GM12878 (cell line): Measurements from ENCODE around the gene IMMP2L. TPM values are rescaled to one million over a fixed set of nuclear protein-coding genes. Genes with fewer than 3 reads are reported as not detected.

ENCODE experiments used
- ATAC-seq: fragments of 200-7000 bp; cut with Tn5 transposase; 3 replicates; pipeline ENCODE4 v1.9.1; 2020; ENCODE audit warnings: mild to moderate bottlenecking, moderate library complexity
- BruUV-seq: library from RNA; stranded (reverse); fragments of 400-500 nt; replicated peaks from 2 replicates; lab custom pipeline; 2021; lab: Mats Ljungman, UMichigan
- CTCF ChIA-PET: fragments of 300-600 bp; sonication (Branson Sonifier 250); formaldehyde crosslinking; extraction: SDS; loops from one replicate; lab custom pipeline; 2021; ENCODE audit warnings: inconsistent platforms; lab: Yijun Ruan, JAX
- POLR2A ChIA-PET: fragments of 350-600 bp; formaldehyde crosslinking; extraction: SDS; loops from one replicate; lab custom pipeline; 2021; ENCODE audit warnings: inconsistent platforms; lab: Charles Lee
- RAD21 ChIA-PET: fragments of 300-600 bp; sonication (Branson Sonifier 250); formaldehyde crosslinking; loops from one replicate; lab custom pipeline; 2023; ENCODE audit warnings: antibody characterized with exemption; ENCODE audit not compliant: unreplicated experiment; lab: Charles Lee
- SMC1A ChIA-PET: fragments of 300-600 bp; sonication (Branson Sonifier 250); formaldehyde crosslinking; loops from one replicate; lab custom pipeline; 2023; ENCODE audit not compliant: unreplicated experiment, uncharacterized antibody; lab: Charles Lee
- DNase-seq: peaks from one replicate; pipeline ENCODE4 v3.0.0-alpha.2; 2011; ENCODE audit warnings: low read depth, low spot score
- FAIRE-seq: peaks from 3 replicates; lab custom pipeline; 2011; peaks lifted over from hg19 to GRCh38; lab: Jason Lieb, UNC
- H2AFZ ChIP-seq: 2 replicates; pipeline ENCODE4 v1.6.0; 2011; ENCODE audit warnings: low read depth, low read length, control low read depth; ENCODE audit not compliant: control insufficient read depth
- H3K27ac ChIP-seq: 2 replicates; pipeline ENCODE4 v1.5.1; 2011; ENCODE audit warnings: control low read depth; ENCODE audit not compliant: control insufficient read depth, insufficient read depth
- H3K27me3 ChIP-seq, 2 experiments: replicated peaks in 1 of 2; 2 replicates each; pipeline versions ENCODE4 v1.6.0 to v1.6.1; 2011; ENCODE audit warnings: low read length in 1 of 2; ENCODE audit not compliant: control insufficient read depth in 2 of 2, insufficient read depth in 2 of 2
- H3K36me3 ChIP-seq, 2 experiments: 2 replicates each; pipeline ENCODE4 v1.5.1; 2011; ENCODE audit warnings: low read length in 1 of 2; ENCODE audit not compliant: control insufficient read depth in 2 of 2, insufficient read depth in 2 of 2
- H3K4me1 ChIP-seq: 2 replicates; pipeline ENCODE4 v1.6.1; 2011; ENCODE audit warnings: mild to moderate bottlenecking, low read length, moderate library complexity, mixed read lengths; ENCODE audit not compliant: control insufficient read depth, insufficient read depth
- H3K4me2 ChIP-seq: 2 replicates; pipeline ENCODE4 v1.6.0; 2011; ENCODE audit warnings: control low read depth; ENCODE audit not compliant: control insufficient read depth, insufficient read depth
- H3K4me3 ChIP-seq: fragments of 200-600 bp; sonication (generic); 2 replicates; pipeline ENCODE4 v1.5.1; 2016
- H3K79me2 ChIP-seq: 2 replicates; pipeline ENCODE4 v1.6.0; 2011; ENCODE audit warnings: low read length; ENCODE audit not compliant: control insufficient read depth, insufficient read depth
- H3K9ac ChIP-seq: 2 replicates; pipeline ENCODE4 v1.8.0; 2011; ENCODE audit warnings: low read length, control low read depth, mixed read lengths; ENCODE audit not compliant: control insufficient read depth, insufficient read depth
- H3K9me3 ChIP-seq: replicated peaks from 3 replicates; pipeline ENCODE4 v1.5.1; 2011; ENCODE audit warnings: mild to moderate bottlenecking, low read length; ENCODE audit not compliant: control insufficient read depth, insufficient read depth
- H4K20me1 ChIP-seq: 2 replicates; pipeline ENCODE4 v1.6.0; 2011; ENCODE audit not compliant: control insufficient read depth, insufficient read depth
- BRCA1 ChIP-seq: IDR thresholded peaks from 2 replicates; pipeline ENCODE4 v1.6.1; 2011; ENCODE audit warnings: low read depth, low read length, improper control_type of control experiment
- EZH2 ChIP-seq: IDR thresholded peaks from 2 replicates; pipeline ENCODE4 v1.6.1; 2012; ENCODE audit warnings: low read depth, mild to moderate bottlenecking, control low read depth, inconsistent platforms, low read length, borderline replicate concordance; ENCODE audit not compliant: control insufficient read depth
- FOXK2 ChIP-seq: fragments of 450-650 bp; IDR thresholded peaks from 2 replicates; pipeline ENCODE4 v1.6.1; 2017; ENCODE audit warnings: mild to moderate bottlenecking, moderate library complexity
- KLF5 ChIP-seq: fragments of 450-650 bp; IDR thresholded peaks from 2 replicates; pipeline ENCODE4 v1.6.1; 2014; ENCODE audit warnings: mild to moderate bottlenecking; ENCODE audit not compliant: partially characterized antibody
- NFXL1 ChIP-seq: fragments of 450-650 bp; IDR thresholded peaks from 2 replicates; pipeline ENCODE4 v1.6.1; 2017; ENCODE audit warnings: antibody characterized with exemption, mild to moderate bottlenecking, borderline replicate concordance
- NR2F1 ChIP-seq: fragments of 450-650 bp; conservative IDR thresholded peaks from 2 replicates; pipeline ENCODE4 v1.6.1; 2017; ENCODE audit warnings: mild to moderate bottlenecking
- SMAD5 ChIP-seq: IDR thresholded peaks from 2 replicates; pipeline ENCODE4 v1.6.1; 2016; ENCODE audit warnings: antibody characterized with exemption, low read depth
- TARDBP ChIP-seq: IDR thresholded peaks from 2 replicates; pipeline ENCODE4 v1.6.1; 2016; ENCODE audit warnings: borderline replicate concordance
- TCF3 ChIP-seq: IDR thresholded peaks from 2 replicates; pipeline ENCODE4 v1.6.1; 2012; ENCODE audit warnings: low read depth, mild to moderate bottlenecking, low read length, borderline replicate concordance; ENCODE audit not compliant: insufficient read depth
- WGBS: methylation state at CpG from one replicate; pipeline ENCODE4 v1.1.6; 2016; ENCODE audit warnings: low lambda C conversion rate; ENCODE audit not compliant: insufficient replicate concordance, insufficient coverage; ENCODE audit errors: missing lambda C conversion rate; 5-methylcytosine and 5-hydroxymethylcytosine counted together
- in situ Hi-C: fragments of 300-500 bp; cut with MboI; formaldehyde crosslinking; loops from 9 replicates; pipeline ENCODE4 v1.14.3; 2018; ENCODE audit warnings: mixed read lengths
- intact Hi-C: fragments of 100-400 bp; cut with micrococcal nuclease; formaldehyde crosslinking; loops from one replicate; pipeline ENCODE4 v1.14.2; 2022; ENCODE audit not compliant: unreplicated experiment
- polyA plus RNA-seq, 11 experiments: library from polyadenylated mRNA; depleted of rRNA in 4 of 11; unstranded in 6 of 11; stranded (reverse) in 5 of 11; fragments of >200 nt; fragmentation: Nextera tagmentation in 4 of 11; fragmentation: Illumina TruSeq in 1 of 11; extraction: Ambion mirVana in 4 of 11; extraction: Trizol in 1 of 11; gene quantifications; 1 replicate in 1 of 11; 2 replicates in 10 of 11; pipeline versions ENCODE4 v1.2.1 to v1.2.3, GENCODE V29; 2011 to 2016; ENCODE audit warnings: inconsistent platforms in 2 of 11, missing spikeins in 2 of 11, low read depth in 1 of 11
- total RNA-seq, 4 experiments: library from RNA; depleted of rRNA in 3 of 4; stranded (reverse); fragments of >200 nt in 3 of 4; fragmentation: Illumina TruSeq in 1 of 4; extraction: Trizol in 1 of 4; gene quantifications; 2 replicates each; pipeline versions ENCODE4 v1.2.1 to v1.2.3, GENCODE V29; 2013 to 2021
- TF ChIP-seq, protein P1 (sequence below): fragments of 450-650 bp; IDR thresholded peaks from 2 replicates; pipeline ENCODE4 v1.6.1; 2017; ENCODE audit warnings: mild to moderate bottlenecking
- TF ChIP-seq, protein P2 (sequence below): fragments of 450-650 bp; IDR thresholded peaks from 2 replicates; pipeline ENCODE4 v1.6.1; 2016; ENCODE audit warnings: mild to moderate bottlenecking
- TF ChIP-seq, protein P3 (sequence below): fragments of 450-650 bp; IDR thresholded peaks from 2 replicates; pipeline ENCODE4 v1.6.1; 2017; ENCODE audit warnings: low read depth, mild to moderate bottlenecking, moderate library complexity
- TF ChIP-seq, protein P4 (sequence below): fragments of 450-650 bp; formaldehyde crosslinking; IDR thresholded peaks from 2 replicates; pipeline ENCODE4 v1.4.0; 2022; ENCODE audit warnings: mild to moderate bottlenecking, moderate library complexity
- TF ChIP-seq, protein P5 (sequence below): IDR thresholded peaks from 2 replicates; pipeline ENCODE4 v1.6.1; 2012; ENCODE audit warnings: low read length, inconsistent platforms

The IMMP2L gene
- total and polyA plus RNA-seq, 10 of the 15 experiments (the other 5 are each of a cell fraction or from before 2014, with no cell fraction given) = 12.6 to 46.3 (median 19.6) TPM

DNA sequence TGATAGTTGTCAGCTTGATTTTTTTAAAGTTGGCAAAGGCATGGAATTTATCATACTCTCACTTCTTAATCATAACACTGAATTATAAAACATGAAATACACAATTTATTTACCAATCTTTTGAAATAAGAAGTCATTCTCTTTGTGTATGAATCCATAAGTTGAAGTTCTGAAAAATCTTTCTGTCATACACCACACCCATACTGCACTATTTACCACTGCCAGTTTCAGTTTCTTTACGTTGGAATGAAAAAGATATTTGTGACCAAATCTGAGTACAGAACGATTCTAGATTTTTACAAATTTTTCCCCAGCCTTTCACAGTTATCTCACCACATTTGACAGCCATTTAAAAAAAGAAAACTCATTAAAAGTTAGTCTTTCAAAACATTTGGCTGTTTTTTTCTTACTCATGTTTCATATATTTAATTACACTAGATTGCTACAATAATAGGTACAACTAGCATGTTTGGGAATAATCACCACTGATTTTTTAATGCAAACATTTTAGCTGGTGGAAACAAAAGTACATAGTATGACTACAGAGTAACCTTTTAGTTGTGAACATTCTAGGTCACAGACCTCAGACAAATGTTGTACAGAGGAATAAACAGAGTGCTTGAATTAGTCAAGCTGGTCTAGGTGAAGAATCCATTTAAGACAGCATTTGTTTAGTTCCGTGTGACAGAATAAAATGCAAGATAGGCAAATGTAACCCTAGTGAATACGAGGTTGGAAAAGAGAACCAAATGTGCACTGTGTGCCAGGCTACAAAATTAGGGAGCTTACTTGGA lies 656.3 kb downstream of the IMMP2L start:
- ChIA-PET POLR2A (no interaction called here), SMC1A (no interaction called here), CTCF (no interaction called here), RAD21 (no interaction called here)
- Histone ChIP-seq H3K27me3 (no peaks in the 10 kb centered on the region), H3K27ac (no peak overlapping the region), H4K20me1 (no peaks in the 10 kb centered on the region), H3K4me1 (no peaks in the 10 kb centered on the region), H3K9me3 (no peaks in the 10 kb centered on the region), H3K4me3 (no peak overlapping the region), H3K79me2 (no peaks in the 10 kb centered on the region), H2AFZ (no peak overlapping the region), H3K4me2 (no peak overlapping the region), H3K36me3 (no peaks in the 10 kb centered on the region), H3K9ac (no peak overlapping the region)
- FAIRE-seq = no peak
- DNase-seq = no peak
- no TSS peak for BruUV-seq
- in situ Hi-C loops (no loop called here), intact Hi-C loops (no loop called here)
- ATAC-seq = 0 out of 3 replicates have a peak, but pooled peaks have one; percentile 33
- 19% methylated on average over 4 of the region's 4 CpGs for WGBS
- TF ChIP-seq, protein P1, sequence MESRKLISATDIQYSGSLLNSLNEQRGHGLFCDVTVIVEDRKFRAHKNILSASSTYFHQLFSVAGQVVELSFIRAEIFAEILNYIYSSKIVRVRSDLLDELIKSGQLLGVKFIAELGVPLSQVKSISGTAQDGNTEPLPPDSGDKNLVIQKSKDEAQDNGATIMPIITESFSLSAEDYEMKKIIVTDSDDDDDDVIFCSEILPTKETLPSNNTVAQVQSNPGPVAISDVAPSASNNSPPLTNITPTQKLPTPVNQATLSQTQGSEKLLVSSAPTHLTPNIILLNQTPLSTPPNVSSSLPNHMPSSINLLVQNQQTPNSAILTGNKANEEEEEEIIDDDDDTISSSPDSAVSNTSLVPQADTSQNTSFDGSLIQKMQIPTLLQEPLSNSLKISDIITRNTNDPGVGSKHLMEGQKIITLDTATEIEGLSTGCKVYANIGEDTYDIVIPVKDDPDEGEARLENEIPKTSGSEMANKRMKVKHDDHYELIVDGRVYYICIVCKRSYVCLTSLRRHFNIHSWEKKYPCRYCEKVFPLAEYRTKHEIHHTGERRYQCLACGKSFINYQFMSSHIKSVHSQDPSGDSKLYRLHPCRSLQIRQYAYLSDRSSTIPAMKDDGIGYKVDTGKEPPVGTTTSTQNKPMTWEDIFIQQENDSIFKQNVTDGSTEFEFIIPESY = no peak
- TF ChIP-seq TCF3 (no peak), FOXK2 (no peak), TARDBP (no peak), NR2F1 (no peak), EZH2 (no peak), SMAD5 (no peak), KLF5 (no peak), BRCA1 (no peak), NFXL1 (no peak)
- TF ChIP-seq, protein P2, sequence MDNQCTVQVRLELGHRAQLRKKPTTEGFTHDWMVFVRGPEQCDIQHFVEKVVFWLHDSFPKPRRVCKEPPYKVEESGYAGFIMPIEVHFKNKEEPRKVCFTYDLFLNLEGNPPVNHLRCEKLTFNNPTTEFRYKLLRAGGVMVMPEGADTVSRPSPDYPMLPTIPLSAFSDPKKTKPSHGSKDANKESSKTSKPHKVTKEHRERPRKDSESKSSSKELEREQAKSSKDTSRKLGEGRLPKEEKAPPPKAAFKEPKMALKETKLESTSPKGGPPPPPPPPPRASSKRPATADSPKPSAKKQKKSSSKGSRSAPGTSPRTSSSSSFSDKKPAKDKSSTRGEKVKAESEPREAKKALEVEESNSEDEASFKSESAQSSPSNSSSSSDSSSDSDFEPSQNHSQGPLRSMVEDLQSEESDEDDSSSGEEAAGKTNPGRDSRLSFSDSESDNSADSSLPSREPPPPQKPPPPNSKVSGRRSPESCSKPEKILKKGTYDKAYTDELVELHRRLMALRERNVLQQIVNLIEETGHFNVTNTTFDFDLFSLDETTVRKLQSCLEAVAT = no peak
- TF ChIP-seq, protein P3, sequence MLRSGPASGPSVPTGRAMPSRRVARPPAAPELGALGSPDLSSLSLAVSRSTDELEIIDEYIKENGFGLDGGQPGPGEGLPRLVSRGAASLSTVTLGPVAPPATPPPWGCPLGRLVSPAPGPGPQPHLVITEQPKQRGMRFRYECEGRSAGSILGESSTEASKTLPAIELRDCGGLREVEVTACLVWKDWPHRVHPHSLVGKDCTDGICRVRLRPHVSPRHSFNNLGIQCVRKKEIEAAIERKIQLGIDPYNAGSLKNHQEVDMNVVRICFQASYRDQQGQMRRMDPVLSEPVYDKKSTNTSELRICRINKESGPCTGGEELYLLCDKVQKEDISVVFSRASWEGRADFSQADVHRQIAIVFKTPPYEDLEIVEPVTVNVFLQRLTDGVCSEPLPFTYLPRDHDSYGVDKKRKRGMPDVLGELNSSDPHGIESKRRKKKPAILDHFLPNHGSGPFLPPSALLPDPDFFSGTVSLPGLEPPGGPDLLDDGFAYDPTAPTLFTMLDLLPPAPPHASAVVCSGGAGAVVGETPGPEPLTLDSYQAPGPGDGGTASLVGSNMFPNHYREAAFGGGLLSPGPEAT = no peak
- TF ChIP-seq, protein P4, sequence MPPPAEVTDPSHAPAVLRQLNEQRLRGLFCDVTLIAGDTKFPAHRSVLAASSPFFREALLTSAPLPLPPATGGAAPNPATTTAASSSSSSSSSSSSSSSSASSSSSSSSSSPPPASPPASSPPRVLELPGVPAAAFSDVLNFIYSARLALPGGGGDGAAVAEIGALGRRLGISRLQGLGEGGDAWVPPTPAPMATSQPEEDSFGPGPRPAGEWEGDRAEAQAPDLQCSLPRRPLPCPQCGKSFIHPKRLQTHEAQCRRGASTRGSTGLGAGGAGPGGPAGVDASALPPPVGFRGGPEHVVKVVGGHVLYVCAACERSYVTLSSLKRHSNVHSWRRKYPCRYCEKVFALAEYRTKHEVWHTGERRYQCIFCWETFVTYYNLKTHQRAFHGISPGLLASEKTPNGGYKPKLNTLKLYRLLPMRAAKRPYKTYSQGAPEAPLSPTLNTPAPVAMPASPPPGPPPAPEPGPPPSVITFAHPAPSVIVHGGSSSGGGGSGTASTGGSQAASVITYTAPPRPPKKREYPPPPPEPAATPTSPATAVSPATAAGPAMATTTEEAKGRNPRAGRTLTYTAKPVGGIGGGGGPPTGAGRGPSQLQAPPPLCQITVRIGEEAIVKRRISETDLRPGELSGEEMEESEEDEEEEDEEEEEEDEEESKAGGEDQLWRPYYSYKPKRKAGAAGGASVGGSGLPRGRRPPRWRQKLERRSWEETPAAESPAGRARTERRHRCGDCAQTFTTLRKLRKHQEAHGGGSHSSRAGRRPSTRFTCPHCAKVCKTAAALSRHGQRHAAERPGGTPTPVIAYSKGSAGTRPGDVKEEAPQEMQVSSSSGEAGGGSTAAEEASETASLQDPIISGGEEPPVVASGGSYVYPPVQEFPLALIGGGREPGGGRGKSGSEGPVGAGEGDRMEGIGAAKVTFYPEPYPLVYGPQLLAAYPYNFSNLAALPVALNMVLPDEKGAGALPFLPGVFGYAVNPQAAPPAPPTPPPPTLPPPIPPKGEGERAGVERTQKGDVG (CRISPR knock-in tag) = no peak
- TF ChIP-seq, protein P5, sequence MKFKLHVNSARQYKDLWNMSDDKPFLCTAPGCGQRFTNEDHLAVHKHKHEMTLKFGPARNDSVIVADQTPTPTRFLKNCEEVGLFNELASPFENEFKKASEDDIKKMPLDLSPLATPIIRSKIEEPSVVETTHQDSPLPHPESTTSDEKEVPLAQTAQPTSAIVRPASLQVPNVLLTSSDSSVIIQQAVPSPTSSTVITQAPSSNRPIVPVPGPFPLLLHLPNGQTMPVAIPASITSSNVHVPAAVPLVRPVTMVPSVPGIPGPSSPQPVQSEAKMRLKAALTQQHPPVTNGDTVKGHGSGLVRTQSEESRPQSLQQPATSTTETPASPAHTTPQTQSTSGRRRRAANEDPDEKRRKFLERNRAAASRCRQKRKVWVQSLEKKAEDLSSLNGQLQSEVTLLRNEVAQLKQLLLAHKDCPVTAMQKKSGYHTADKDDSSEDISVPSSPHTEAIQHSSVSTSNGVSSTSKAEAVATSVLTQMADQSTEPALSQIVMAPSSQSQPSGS = no peak
